Endothelial cell of umbilical vein (primary cell): ENCODE data around the gene AFAP1L2.

Experiments used
- CTCF ChIP-seq, 2 donors: IDR thresholded peaks; 1 replicate in 1 of 2; 2 replicates in 1 of 2; pipeline ENCODE4 v1.5.1; 2011; ENCODE audit warnings: low read length in 2 of 2, mild to moderate bottlenecking in 2 of 2, moderate library complexity in 2 of 2, control low read depth in 1 of 2, inconsistent platforms in 1 of 2, low read depth in 1 of 2; ENCODE audit not compliant: insufficient read depth in 1 of 2; ENCODE audit errors: extremely low read depth in 1 of 2
- JUN ChIP-seq: IDR thresholded peaks from 2 replicates; pipeline ENCODE4 v1.6.1; 2011; ENCODE audit warnings: borderline replicate concordance, low read depth; ENCODE audit not compliant: insufficient read length, insufficient read depth
- MAX ChIP-seq: IDR thresholded peaks from 2 replicates; pipeline ENCODE4 v1.6.1; 2011; ENCODE audit not compliant: insufficient read depth, insufficient read length
- MYC ChIP-seq: IDR thresholded peaks from one replicate; pipeline ENCODE4 v1.6.1; 2011; ENCODE audit warnings: mild to moderate bottlenecking, low read depth, low read length
- POLR2A ChIP-seq: IDR thresholded peaks from 2 replicates; pipeline ENCODE4 v1.6.1; 2012; ENCODE audit warnings: low read depth, mild to moderate bottlenecking, control low read depth, low read length

DNA sequence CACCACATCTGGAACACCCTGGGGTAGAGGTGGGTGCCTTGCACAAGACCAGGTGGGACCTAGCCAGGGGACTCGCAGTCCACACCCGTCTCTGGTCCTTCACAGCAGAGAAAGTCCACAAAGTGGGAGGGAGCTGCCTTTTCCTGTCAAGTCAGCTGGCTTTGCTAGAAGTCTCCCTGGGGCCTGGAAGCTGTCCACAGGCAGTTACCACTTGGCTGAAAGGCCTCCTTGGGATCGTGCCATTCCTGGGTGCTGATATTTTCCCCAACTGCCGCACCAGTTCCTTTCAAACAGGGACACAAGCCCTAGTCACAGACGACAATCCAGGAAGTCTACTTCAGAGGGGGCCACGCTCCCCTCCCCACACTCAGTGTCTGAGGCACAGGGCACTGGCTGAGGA, 75.4 kb downstream of the AFAP1L2 start:
- no peak for TF ChIP-seq CTCF (IDR thresholded peaks at IDR 0.05; ENCODE audit: extremely low read depth in 1 of 2, insufficient read depth in 1 of 2, low read depth in 1 of 2, low read length in 2 of 2)
- no peak for TF ChIP-seq MAX
- TF ChIP-seq JUN, result no peak
- TF ChIP-seq POLR2A, result no peak
- no peak for TF ChIP-seq MYC
